Measurements from ENCODE around the gene DPRX.
"Not testable (repeated sequence)": the region's sequence is repeated elsewhere in the genome, so short reads cannot be mapped to it uniquely, and the experiment has no call there.

Gene DPRX

GRCh38 chr19:53647350-53647749, 15.6 kb downstream of the DPRX start:
- DNase-seq, result no peak

- no peak for DNase-seq
Observed at GRCh38 chr19:53647792-53648191, 16.0 kb downstream of the DPRX start.

- no peak for DNase-seq
Observed at GRCh38 chr19:53649746-53650593, 18.2 kb downstream of the DPRX start.

GRCh38 chr19:53652476-53652875, 20.7 kb downstream of the DPRX start:
- no peak for DNase-seq

DNA sequence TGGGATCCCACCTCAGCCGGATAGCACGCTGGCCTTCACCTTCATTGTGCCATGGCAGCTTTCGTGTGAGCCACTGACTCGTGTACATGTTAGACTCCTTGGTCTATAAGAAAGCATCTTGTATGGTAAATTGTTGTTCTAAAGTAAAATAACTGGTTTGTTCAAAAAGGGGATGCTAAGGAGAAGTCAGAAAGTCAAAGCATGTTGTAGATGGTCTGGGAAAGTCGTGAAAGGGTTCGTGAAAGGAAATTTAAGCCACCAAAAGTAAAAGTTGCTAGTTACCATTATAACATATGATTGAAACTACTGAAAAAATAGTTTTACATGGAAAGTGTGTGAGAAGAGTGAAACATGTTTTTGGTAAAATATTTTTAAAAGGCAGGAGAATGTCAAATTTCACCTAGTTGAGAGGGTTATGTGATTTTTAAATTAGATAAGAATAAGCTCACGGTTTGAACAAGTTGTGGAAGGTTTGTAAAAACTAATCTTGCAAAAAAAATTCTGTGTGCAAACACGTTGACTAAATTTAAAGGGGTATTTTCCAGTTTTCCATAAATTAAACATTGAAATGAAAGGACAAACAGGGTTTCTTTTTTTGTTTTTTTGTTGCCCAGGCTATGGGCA, 23.4 kb downstream of the DPRX start:
- no peak for DNase-seq

GRCh38 chr19:53657330-53657729, 25.5 kb downstream of the DPRX start:
- no peak for DNase-seq

DNA sequence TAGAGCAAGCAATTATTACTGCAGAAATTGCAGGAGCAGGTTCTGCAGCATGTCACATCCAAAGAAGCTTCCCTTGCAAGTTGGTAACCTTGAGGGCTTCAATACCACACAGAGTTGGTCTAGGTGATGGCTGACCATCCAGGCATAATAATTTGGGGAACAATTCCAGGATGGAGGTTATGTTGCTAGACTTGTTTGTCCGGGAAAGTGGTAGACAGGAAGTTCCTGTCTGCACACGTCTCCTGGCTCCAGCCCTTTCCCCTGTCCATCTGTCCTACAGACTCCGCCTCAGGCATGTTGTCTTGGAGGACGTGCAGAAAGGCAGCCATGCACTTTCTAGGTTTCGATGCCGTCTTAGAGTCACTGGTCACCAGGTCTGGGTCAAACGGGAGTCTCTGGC, 26.0 kb downstream of the DPRX start:
- DNase-seq, result no peak

- DNase-seq, result peak; percentile 42
Observed at GRCh38 chr19:53659292-53659691, 27.5 kb downstream of the DPRX start.

GRCh38 chr19:53660584-53660983, 28.8 kb downstream of the DPRX start:
- DNase-seq, result no peak

GRCh38 chr19:53662209-53662608, 30.4 kb downstream of the DPRX start:
- no peak for DNase-seq

DNA sequence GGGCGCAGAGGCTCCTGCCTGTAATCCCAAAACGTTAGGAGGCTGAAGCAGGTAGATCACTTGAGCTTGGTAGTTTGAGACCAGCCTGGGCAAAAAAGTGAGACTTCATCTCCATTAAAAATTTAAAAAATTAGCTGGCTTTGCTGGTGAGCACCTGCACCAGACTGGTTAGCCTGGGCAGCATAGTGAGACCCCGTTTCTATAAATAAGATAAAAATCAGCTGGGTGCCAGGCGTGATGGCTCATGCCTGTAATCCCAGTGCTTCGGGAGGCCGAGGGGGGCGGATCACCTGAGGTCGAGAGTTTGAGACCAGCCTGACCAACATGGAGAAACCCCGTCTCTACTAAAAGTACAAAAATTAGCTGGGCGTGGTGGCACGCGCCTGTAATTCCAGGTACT, 32.4 kb downstream of the DPRX start:
- DNase-seq, result no peak

DNA sequence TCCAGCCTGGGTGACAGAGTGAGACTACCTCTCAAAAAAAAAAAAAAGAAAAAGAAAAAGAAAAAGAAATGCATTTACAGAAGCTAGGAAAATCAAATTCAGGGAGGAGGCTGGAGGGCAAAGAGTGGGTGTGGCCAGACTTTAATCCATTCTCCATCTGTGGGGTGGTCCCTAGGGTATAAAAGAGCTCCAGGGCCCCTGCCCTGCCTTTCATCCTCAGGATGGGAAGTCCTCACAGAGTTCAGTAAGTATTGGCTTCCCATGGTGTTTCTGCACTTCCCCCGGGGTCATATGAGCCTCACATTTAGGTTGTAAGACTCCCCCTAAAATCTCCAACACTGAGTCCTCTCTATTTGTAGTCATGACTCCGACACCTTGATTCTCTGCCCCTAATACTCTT, 33.0 kb downstream of the DPRX start:
- no peak for DNase-seq

- DNase-seq, result not testable (repeated sequence)
Observed at GRCh38 chr19:53666331-53666730, 34.5 kb downstream of the DPRX start.

DNA sequence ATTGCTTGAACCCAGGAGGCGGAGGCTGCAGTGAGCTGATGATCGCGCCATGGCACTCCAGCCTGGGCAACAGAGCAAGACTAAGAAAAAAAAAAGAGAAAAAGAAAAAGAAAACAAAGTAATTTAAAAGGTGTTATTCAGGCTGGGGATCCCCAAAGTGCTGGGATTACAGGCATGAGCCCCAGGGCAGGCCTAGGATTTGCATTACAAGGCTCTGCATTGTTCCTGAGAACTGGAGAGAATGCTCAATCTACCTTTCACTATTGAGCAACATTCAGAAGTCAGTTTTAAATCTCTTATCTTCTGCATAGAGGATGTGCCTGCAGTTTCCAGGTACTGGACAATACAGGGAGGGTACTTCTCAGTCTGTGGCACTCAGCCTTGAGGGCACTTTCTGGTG, 37.0 kb downstream of the DPRX start:
- DNase-seq, result not testable (repeated sequence)

- no peak for DNase-seq
Observed at GRCh38 chr19:53670345-53670744, 38.5 kb downstream of the DPRX start.

GRCh38 chr19:53671663-53672062, 39.9 kb downstream of the DPRX start:
- DNase-seq, result no peak

Data from 8988T (cell line).